DMS79 (cell line): Measurements from ENCODE around the gene BMP5.

Experiments
- DNase-seq: peaks from one replicate; lab custom pipeline; 2025; lab: John Stamatoyannopoulos, UW

Gene BMP5

GRCh38 chr6:55872866-55873265, 2.5 kb downstream of the BMP5 start:
- no peak for DNase-seq

GRCh38 chr6:55870181-55870813, 5.1 kb downstream of the BMP5 start:
- no peak for DNase-seq

DNA sequence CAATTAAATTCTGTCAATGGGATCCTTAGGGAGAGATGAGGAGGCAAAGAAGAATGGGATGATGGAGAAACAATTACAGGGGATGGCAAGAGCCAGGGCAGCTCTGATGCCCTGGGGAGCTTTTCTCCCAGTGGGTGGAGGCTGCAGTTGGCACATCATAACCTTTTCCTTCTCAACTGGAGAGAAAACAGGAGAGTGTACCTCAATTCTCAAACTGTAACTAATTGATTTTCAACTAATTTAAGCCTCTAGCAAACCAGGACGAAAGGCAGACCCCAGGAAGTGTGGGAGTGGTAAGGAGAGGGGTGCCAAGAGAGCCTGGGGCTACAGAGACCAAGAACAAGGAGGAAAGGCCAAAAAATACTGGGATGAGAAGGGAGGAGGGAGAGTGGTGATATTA, 5.7 kb downstream of the BMP5 start:
- DNase-seq, result no peak

DNA sequence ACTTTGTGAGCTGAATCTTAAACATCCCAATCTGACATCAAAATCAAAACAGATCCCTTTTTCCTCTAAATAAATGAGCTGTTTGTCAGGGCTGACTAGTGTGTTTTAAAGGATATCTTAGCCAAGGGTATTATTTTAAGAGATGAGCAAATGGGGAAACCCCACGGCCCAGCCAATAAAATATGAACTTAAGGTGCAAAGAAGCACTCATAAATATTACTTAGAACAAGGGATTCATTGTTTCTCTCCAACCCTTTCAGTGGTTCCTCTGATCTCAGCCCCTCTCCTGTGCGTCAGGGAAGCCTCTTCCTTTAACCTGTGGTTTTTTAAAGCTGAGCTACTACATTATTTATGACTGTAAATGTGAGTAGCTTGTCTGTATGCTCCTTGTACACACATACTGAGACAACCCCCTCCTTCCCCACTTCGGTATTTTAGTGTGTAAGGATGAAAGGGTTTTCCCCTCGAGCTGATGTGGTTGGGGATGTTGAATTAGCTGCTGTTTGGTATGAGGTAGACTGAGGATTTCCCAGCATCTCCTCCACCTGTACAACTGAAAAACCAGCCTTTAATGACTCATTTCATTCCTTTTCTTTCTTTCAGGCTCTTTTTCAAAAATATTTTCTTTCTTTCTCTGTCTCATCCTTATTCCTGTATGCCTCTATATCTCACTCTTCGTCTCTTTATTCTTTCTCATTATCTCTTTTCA, 6.5 kb downstream of the BMP5 start:
- no peak for DNase-seq

GRCh38 chr6:55868176-55868575, 7.2 kb downstream of the BMP5 start:
- DNase-seq, result no peak

GRCh38 chr6:55866128-55866527, 9.3 kb downstream of the BMP5 start:
- DNase-seq, result no peak

GRCh38 chr6:55853008-55854001, 22.1 kb downstream of the BMP5 start:
- no peak for DNase-seq

DNA sequence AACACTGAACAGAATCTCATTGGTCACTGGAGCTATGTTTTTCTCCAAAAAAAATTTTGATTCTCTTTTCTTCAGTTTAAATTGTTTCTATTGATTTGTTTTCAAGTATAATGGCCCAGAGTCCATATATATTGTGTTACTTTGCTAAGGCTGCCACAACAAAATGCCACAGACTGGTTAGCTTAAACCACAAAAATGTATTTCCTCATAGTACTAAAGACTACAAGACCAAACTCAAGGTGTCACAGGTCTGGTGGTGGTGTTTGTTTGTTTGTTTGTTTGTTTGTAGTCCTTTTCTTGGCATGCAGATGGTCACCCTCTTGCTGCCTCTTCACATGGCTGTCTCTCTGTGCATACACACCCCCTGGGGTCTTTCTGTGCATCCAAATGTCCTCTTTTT, 34.0 kb downstream of the BMP5 start:
- no peak for DNase-seq

DNA sequence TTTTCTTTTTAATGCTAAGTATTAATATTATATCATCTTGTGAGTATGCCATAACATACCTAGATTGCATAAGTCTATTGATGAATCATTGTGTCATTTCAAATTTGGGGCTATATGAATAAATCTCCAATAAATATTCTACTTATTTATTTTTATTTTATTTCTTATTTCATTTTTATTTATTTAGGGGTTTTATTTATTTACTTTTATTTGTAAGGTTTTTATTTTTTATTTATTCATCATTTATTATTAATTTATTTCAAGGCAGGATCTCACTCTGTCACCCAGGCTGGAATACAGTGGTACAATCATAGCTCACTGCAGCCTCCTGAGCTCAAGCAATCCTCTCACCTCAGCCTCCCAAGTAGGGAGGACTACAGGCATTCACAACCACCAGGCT, 36.3 kb downstream of the BMP5 start:
- DNase-seq, result no peak

GRCh38 chr6:55836945-55837344, 38.4 kb downstream of the BMP5 start:
- DNase-seq, result no peak

DNA sequence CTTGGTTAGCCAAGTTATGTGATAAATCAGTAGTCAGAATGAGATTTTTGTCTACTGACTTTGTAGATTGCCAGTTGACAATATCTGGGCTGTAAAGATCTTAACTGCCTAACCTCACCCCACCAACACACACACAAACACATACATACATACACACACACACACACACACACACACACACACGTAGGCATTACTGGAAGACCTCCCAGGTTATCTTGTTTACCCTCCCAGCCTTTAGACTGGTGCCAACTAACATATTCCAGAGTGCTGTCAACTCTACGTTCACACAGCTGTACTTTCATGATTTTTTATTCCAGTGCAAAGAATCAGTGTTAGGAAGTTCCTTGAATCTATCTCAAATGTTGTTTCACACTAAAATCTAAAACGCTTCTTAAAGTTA, 38.9 kb downstream of the BMP5 start:
- no peak for DNase-seq

- DNase-seq, result no peak
Observed at GRCh38 chr6:55835220-55835619, 40.2 kb downstream of the BMP5 start.

- DNase-seq, result no peak
Observed at GRCh38 chr6:55833284-55833683, 42.1 kb downstream of the BMP5 start.

GRCh38 chr6:55827818-55828522, 47.4 kb downstream of the BMP5 start:
- DNase-seq, result no peak

DNA sequence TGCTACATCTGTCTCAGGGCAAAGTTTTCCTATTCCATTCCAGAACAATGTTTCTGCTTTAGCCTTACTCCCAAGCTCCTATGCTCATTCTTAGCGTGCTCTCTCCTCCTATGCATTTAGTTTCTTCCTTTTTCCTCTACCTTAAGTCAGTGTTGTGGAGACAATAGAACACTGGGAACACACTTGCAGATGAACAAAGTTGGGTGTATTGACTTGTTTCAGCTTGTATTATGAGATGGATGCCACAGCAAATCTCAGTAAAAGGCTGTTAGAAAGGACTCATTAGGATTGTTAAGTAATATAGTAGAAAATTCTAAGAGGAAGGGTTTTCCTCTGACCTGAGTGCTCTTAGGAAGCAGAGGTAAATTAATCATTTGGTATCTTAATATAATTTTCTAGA, 48.4 kb downstream of the BMP5 start:
- DNase-seq, result no peak

DNA sequence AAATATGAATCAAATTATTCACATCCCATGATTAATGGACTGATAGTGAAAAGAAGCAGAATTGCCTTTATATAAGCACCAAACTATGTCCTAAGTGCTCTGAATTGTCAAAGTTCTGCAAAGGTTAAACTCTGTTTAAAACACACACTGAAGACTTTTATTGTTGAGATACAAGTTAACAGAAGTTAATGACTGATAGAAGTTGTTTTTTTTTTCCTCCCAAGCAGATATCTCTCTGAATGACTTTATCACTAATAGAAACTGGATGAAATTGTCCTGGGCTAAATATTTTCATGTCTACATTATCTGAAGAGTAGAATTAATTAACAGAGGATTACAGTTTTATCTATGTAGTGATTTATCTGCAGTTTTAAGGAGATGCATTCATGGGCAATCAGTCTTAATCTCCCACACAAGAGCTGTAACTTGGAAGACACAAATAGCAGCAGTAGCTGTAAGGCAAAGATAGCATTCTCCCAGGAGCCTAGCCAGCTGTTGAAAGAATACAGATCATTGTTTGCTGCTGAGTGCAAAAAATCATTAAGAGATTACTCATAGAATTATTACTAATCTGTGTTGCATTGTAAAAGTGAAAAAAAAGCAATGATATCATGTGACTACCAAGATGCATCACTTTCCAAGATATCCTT, 49.9 kb downstream of the BMP5 start:
- no peak for DNase-seq

DNA sequence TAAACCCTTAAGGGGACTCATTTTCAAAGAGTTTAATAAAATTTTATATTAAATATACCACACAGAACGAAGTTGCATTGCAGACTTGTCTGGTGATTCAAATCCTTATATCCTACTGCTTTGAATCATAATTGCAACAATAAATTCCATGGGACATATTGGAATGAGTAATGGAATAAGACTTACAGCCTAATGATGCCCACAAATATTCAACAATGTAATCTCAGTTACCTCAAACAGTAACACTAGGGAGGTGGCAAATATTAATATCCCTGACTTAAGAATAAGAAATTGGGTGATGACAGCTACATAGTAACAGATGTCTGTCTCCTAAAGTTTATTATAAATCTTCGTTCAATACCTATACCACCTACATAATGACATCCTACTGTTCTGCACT, 52.6 kb downstream of the BMP5 start:
- DNase-seq, result no peak

GRCh38 chr6:55822005-55822404, 53.4 kb downstream of the BMP5 start:
- DNase-seq, result no peak

- no peak for DNase-seq
Observed at GRCh38 chr6:55820696-55821095, 54.7 kb downstream of the BMP5 start.

- no peak for DNase-seq
Observed at GRCh38 chr6:55819811-55820210, 55.6 kb downstream of the BMP5 start.

GRCh38 chr6:55818482-55818881, 56.9 kb downstream of the BMP5 start:
- DNase-seq, result no peak

- DNase-seq, result no peak
Observed at GRCh38 chr6:55812509-55812908, 62.9 kb downstream of the BMP5 start.
